Kidney (tissue), 14 donors: ENCODE results near the gene VAPA. TPM values are rescaled to one million over a fixed set of nuclear protein-coding genes. Genes with fewer than 3 reads are reported as not detected.

Source experiments
- DNase-seq, 5 donors: peaks; one replicate each; pipeline ENCODE4 v3.0.0-alpha.2; 2013 to 2020
- FAIRE-seq: peaks from 2 replicates; lab custom pipeline; 2012; peaks lifted over from hg19 to GRCh38; lab: Jason Lieb, UNC
- H3K27ac ChIP-seq, 2 donors: one replicate each; pipeline ENCODE4 v1.7.0; 2013; ENCODE audit warnings: low read depth in 2 of 2, low read length in 2 of 2, inconsistent platforms in 1 of 2
- H3K27me3 ChIP-seq: one replicate; pipeline ENCODE4 v1.7.1; 2013; ENCODE audit warnings: low read length, inconsistent platforms; ENCODE audit not compliant: control insufficient read depth, insufficient read depth
- H3K36me3 ChIP-seq, 3 donors: one replicate each; pipeline versions ENCODE4 v1.7.0 to v1.7.1; 2013; ENCODE audit warnings: low read length in 3 of 3, control low read depth in 1 of 3, inconsistent platforms in 1 of 3; ENCODE audit not compliant: insufficient read depth in 3 of 3, control insufficient read depth in 2 of 3
- H3K4me1 ChIP-seq, 3 donors: one replicate each; pipeline versions ENCODE4 v1.7.0 to v1.7.1; 2013; ENCODE audit warnings: low read length in 3 of 3, inconsistent platforms in 1 of 3, low read depth in 1 of 3; ENCODE audit not compliant: control insufficient read depth in 2 of 3, insufficient read depth in 2 of 3
- H3K4me3 ChIP-seq, 3 donors: one replicate each; pipeline versions ENCODE4 v1.7.0 to v1.8.1; 2013; ENCODE audit warnings: low read length in 3 of 3, control low read depth in 1 of 3, inconsistent platforms in 1 of 3
- H3K9ac ChIP-seq, 3 donors: one replicate each; pipeline versions ENCODE4 v1.7.0 to v1.7.1; 2013; ENCODE audit warnings: low read length in 3 of 3, control low read depth in 1 of 3, inconsistent platforms in 1 of 3
- H3K9me3 ChIP-seq, 3 donors: one replicate each; pipeline versions ENCODE4 v1.7.0 to v1.7.1; 2013; ENCODE audit warnings: low read length in 3 of 3, control low read depth in 1 of 3, inconsistent platforms in 1 of 3; ENCODE audit not compliant: control insufficient read depth in 2 of 3, insufficient read depth in 1 of 3
- CTCF ChIP-seq: IDR thresholded peaks from 3 replicates; pipeline ENCODE4 v1.5.1; 2012; ENCODE audit warnings: mild to moderate bottlenecking, moderate library complexity, borderline replicate concordance; ENCODE audit not compliant: insufficient read depth; ENCODE audit errors: extremely low read depth
- intact Hi-C: fragments of 100-400 bp; cut with DNase I; formaldehyde crosslinking; loops from one replicate; pipeline ENCODE4 v1.11.1; 2022
- polyA plus RNA-seq: library from polyadenylated mRNA; stranded (reverse); fragments of 350-450 nt; fragmentation: Illumina TruSeq; extraction: RNeasy Lipid Tissue Mini Kit (QIAGEN cat#74804); gene quantifications from one replicate; pipeline ENCODE4 v1.2.3, GENCODE V29; 2014; ENCODE audit warnings: low read depth, low replicate concordance; ENCODE audit not compliant: insufficient read depth
- total RNA-seq: library from RNA; stranded (reverse); fragmentation: NEBNext Ultra II Directional; extraction: Animal tissue kit (Norgen Biotek cat#: 25700); gene quantifications from one replicate; pipeline ENCODE4 v1.2.1, GENCODE V29; 2021
- donor health status: control.
- donor health status: control.
- donor health status: control.
- donor health status: control.
- donor health status: control.
- donor health status: DM: yes; HTN: yes; CAD: no.
- donor health status: Normal renal cell carcinoma (clear cell type).

VAPA gene
- total and polyA plus RNA-seq, 2 donors from 2014 or later = 171 to 185 TPM

- Histone ChIP-seq H3K4me3 (peak overlapping the region; percentile 26 to 79 (median 61)), H3K9ac (peak overlapping the region in 2 of 3 donors; percentile 83 to 95), H3K27ac (peak overlapping the region; percentile 94 to 99), H3K4me1 (peaks cover 8 to 20% (median 12%) of the 10 kb centered on the region in 3 donors), H3K9me3 (no peaks in the 10 kb centered on the region), H3K27me3 (no peaks in the 10 kb centered on the region), H3K36me3 (no peaks in the 10 kb centered on the region)
- FAIRE-seq (no peak), DNase-seq (peak in 1 of 5 donors; percentile 60)
- no peak for TF ChIP-seq CTCF
- intact Hi-C loops = no loop called here
Observed at GRCh38 chr18:9914334-9914583, 443 bp downstream of the VAPA start.

- DNase-seq (peak; percentile 49 to 92 (median 72)), FAIRE-seq (no peak)
- H3K9ac ChIP-seq = peak overlapping the region; percentile 85 to 90 (median 88)
- no peak for TF ChIP-seq CTCF
- intact Hi-C loops = no loop called here
- peak overlapping the region; percentile 91 to 92 (median 91) for H3K4me3 ChIP-seq
- peaks cover 8 to 20% (median 16%) of the 10 kb centered on the region in 3 donors for H3K4me1 ChIP-seq
- no peaks in the 10 kb centered on the region for H3K27me3 ChIP-seq
- no peaks in the 10 kb centered on the region for H3K9me3 ChIP-seq
- no peaks in the 10 kb centered on the region for H3K36me3 ChIP-seq
- peak overlapping the region; percentile 97 for H3K27ac ChIP-seq
Observed at GRCh38 chr18:9914584-9915290, 921 bp downstream of the VAPA start.

DNA sequence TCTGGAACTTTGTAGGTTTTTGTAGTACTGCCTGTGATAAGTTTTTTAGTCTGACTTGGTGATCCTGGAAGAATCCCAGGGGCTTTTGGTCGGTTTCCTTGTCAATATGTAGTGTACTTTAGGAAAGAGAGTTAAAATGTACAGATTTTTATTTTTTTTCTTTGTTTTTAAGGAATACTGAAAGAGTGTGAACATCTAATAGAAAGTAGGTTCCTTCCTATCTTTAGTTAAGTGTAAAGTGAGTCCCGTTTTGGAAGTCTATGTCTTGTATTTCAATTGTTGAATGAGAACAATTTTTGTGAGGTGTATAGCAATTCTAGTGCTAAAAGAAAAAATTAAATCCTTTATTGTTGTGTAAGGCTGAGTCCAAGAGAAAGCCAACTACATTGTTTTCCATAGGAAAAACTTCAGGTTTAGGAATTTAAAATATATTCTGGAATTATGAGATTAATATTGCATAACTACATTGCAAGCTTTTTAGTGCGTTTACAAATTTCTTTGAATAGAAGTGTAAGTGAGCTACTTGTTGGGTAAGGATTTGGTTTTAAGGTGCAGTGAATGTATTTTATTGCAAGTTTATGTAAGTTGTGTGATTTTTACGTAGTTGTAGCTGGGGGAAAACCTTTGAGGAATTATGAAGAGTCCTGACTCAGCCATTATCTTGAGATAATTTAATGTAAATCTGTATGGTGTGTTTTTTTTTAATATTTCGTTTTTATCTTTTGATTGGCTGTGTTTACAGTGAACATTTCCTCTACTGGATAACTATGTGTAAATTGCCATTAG, 1.7 kb downstream of the VAPA start:
- no peak for TF ChIP-seq CTCF
- no peaks in the 10 kb centered on the region for H3K27me3 ChIP-seq
- H3K9me3 ChIP-seq = no peaks in the 10 kb centered on the region
- FAIRE-seq = no peak
- H3K9ac ChIP-seq = peak overlapping the region; percentile 85 to 90 (median 88)
- peaks cover 8 to 21% (median 20%) of the 10 kb centered on the region in 3 donors for H3K4me1 ChIP-seq
- no peak for DNase-seq
- H3K27ac ChIP-seq = peak overlapping the region; percentile 97
- peak overlapping the region; percentile 91 to 92 (median 91) for H3K4me3 ChIP-seq
- intact Hi-C loops = no loop called here
- no peaks in the 10 kb centered on the region for H3K36me3 ChIP-seq
